ENCODE measurements around the gene MAPRE2.

Gene MAPRE2

DNA sequence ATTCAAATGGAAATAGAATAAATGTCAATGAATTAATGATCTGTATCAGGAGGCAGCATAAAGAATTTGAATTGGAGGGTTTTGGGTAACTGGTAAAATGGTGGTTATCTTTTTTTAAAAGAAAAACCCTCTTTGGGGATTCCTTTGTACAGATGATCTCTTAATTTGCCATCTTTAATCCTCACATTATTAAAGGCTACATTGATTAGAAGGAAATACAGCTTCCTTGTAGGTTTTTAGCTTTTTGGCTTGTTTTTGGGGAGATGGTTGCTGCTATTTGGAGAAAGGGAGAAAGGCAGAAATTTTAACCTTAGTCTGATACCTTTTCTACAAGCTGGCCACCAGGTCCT lies 600 bp upstream of the MAPRE2 start:
- no peak for DNase-seq
- Histone ChIP-seq H3K27me3 (no peaks in the 10 kb centered on the region), H3K36me3 (no peaks in the 10 kb centered on the region), H3K4me1 (peaks cover 5% of the 10 kb centered on the region), H3K4me3 (ENCODE audit: low read depth, low read length) (peak overlapping the region; percentile 44), H3K9me3 (no peaks in the 10 kb centered on the region)
- TF ChIP-seq, protein P1, sequence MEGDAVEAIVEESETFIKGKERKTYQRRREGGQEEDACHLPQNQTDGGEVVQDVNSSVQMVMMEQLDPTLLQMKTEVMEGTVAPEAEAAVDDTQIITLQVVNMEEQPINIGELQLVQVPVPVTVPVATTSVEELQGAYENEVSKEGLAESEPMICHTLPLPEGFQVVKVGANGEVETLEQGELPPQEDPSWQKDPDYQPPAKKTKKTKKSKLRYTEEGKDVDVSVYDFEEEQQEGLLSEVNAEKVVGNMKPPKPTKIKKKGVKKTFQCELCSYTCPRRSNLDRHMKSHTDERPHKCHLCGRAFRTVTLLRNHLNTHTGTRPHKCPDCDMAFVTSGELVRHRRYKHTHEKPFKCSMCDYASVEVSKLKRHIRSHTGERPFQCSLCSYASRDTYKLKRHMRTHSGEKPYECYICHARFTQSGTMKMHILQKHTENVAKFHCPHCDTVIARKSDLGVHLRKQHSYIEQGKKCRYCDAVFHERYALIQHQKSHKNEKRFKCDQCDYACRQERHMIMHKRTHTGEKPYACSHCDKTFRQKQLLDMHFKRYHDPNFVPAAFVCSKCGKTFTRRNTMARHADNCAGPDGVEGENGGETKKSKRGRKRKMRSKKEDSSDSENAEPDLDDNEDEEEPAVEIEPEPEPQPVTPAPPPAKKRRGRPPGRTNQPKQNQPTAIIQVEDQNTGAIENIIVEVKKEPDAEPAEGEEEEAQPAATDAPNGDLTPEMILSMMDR (IDR thresholded peaks at IDR 0.05; ENCODE audit: low read depth, low read length): no peak

DNA sequence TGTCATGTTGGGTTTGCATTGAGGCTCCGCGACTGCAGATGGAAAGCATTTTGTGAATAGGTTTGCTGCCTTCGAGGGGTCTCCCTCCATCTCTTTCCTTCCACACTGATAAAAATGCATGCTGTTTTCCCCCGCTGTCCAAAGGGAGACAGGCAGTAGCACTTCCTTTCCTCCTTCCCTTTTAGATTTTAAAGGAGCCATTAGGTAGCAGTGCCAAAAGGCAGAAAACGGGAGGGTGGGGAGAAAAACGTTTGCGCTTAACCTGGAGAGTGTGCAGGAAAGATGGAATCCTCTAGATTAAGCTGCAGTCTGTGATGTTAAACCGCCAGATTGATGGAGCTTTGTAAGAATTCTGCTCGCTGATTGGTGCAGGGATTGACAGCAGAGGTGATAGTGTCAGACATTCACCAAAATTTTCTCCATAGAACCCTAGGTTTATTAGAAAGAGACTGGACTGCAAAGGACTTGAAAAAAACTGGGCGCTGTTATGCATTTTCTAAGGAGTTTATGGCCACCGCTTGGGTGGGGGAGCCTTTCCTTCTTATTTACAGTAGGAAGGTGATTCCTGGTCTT lies 688 bp downstream of the MAPRE2 start:
- TF ChIP-seq, protein P1 (IDR thresholded peaks at IDR 0.05; ENCODE audit: low read depth, low read length): no peak
- Histone ChIP-seq H3K9me3 (no peaks in the 10 kb centered on the region), H3K4me3 (ENCODE audit: low read depth, low read length) (peak overlapping the region; percentile 87), H3K36me3 (no peaks in the 10 kb centered on the region), H3K27me3 (no peaks in the 10 kb centered on the region), H3K4me1 (peaks cover 5% of the 10 kb centered on the region)
- DNase-seq: no peak

DNA sequence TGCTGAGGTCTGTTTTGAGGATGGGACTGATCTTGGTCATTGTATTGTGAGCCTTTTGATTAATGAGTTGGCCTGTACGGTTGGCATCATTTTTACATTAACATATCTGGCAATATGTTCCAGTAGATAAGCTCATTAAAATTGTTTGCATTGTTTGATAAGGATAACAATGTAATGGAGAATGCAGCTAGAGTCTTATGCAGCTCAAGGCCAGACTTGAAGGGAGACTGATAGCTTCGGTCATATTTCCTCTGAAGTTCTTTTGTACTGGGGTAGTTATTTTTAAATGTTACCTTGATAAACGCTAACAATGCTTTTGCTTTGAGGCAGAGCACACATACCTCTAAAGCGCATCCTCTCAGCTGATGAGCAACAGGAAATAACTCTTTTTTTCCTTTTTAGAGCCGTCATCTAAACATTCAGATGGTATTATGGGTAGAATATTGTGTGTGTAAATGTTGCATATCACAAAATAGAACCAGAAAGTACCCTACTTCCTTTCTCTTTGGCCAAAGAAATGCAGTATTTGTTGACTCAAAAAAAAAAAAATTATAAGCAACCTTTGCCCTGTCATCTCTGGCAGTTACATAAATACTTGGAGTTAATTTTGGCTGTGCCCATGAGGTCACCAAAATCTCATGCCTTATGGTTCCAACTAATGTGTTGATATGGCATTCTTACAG lies 1.3 kb downstream of the MAPRE2 start:
- TF ChIP-seq, protein P1 (IDR thresholded peaks at IDR 0.05; ENCODE audit: low read depth, low read length): no peak
- Histone ChIP-seq H3K4me3 (ENCODE audit: low read depth, low read length) (peak overlapping the region; percentile 87), H3K9me3 (no peaks in the 10 kb centered on the region), H3K4me1 (peaks cover 5% of the 10 kb centered on the region), H3K36me3 (no peaks in the 10 kb centered on the region), H3K27me3 (no peaks in the 10 kb centered on the region)
- no peak for DNase-seq

DNA sequence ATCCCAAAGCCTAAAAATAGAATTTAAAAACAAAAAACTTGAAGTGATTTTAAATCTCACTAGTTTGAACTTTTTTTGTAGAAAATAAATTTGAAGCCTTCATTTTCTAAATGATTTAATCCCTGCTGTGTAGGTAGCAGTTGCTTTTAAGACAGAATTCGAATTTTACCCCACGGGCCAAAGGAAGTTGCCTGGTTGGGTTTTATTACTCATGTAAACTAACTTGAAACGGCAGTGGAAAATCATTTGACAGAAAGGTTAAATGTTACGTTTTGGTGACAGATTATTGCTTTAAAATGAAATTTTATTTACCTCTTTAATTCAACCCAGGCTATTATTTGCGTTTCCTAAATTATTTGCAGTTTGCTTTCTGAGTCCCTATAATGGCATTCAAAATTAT lies 2.0 kb downstream of the MAPRE2 start:
- H3K4me3 ChIP-seq (ENCODE audit: low read depth, low read length): peak overlapping the region; percentile 87

DNA sequence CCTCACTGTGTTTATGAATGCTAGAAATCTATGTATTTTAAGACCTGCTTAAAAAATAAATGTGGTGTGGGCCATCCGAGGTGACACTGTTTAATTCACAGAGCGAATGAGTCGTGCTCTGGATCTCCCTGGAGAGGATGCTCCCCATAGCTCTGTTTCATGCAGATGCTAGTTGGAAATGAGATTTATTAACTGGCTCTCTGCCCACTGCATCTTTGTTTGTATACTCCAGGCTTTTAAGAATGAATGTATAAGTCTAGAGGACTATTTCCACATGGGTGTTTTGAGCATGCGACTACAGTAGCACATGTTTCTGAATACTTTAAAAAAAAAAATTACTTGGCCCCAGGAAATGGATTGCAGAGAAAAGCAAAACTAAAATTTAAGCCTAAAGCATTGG lies 3.9 kb downstream of the MAPRE2 start:
- peaks cover 5% of the 10 kb centered on the region for H3K4me1 ChIP-seq
- TF ChIP-seq, protein P1 (IDR thresholded peaks at IDR 0.05; ENCODE audit: low read depth, low read length): no peak
- H3K9me3 ChIP-seq: no peaks in the 10 kb centered on the region
- H3K27me3 ChIP-seq: no peaks in the 10 kb centered on the region
- H3K36me3 ChIP-seq: no peaks in the 10 kb centered on the region
- peak; percentile 40 for DNase-seq
- H3K4me3 ChIP-seq (ENCODE audit: low read depth, low read length): peak overlapping the region; percentile 21; the same call in 1 of the 2 replicates

More for the DNA sequence above, 2.0 kb downstream of the MAPRE2 start:
- TF ChIP-seq, protein P1 (IDR thresholded peaks at IDR 0.05; ENCODE audit: low read depth, low read length): no peak
- H3K27me3 ChIP-seq: no peaks in the 10 kb centered on the region
- no peaks in the 10 kb centered on the region for H3K9me3 ChIP-seq
- DNase-seq: no peak
- H3K36me3 ChIP-seq: no peaks in the 10 kb centered on the region
- peaks cover 5% of the 10 kb centered on the region for H3K4me1 ChIP-seq

DNA sequence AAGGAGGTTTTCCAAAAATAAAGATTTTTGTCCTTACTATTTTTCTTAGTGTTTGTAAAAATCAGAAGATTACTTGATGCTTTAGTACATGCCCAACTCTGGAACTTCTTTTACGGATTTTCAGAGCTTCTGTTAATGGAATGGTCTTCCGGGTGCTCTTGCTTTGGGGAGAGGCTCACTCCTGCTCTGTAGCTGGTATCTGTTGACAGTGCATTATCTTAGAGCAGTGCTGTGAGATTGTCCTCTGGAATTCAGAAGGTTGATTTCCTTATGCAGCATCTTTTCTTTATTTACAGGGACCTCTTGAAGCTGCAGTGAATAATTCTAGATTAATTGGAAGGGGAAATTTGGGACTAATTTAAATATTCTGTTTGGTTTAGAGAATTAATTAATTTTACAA lies 4.6 kb downstream of the MAPRE2 start:
- TF ChIP-seq, protein P1 (IDR thresholded peaks at IDR 0.05; ENCODE audit: low read depth, low read length): no peak
- Histone ChIP-seq H3K27me3 (no peaks in the 10 kb centered on the region), H3K9me3 (no peaks in the 10 kb centered on the region), H3K4me3 (ENCODE audit: low read depth, low read length) (no peak overlapping the region), H3K4me1 (peaks cover 9% of the 10 kb centered on the region), H3K36me3 (no peaks in the 10 kb centered on the region)
- DNase-seq: no peak

Measured in BE2C (cell line).